ENCODE measurements around the gene UCN2.

DNA sequence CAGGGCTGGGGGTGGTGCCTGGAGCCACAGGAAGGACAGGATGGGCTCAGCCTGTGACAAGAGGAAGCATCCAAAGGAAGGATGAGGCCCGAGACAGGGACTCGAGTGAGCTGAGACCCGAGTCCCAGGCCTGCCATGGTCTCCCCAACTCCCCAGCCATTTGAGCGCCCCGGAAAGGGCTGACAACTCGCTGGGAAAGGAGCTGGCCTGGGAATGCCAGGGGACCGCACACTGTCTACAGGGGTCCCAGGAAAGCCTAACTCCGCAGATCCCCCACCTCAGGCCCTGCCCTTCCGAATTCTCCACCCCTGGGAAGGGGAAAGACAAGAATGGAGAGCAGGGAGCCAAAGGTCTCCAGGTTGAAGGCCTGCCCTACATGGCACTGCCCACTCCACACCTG is 38.6 kb downstream of the UCN2 start:
- TF ChIP-seq, protein P1, sequence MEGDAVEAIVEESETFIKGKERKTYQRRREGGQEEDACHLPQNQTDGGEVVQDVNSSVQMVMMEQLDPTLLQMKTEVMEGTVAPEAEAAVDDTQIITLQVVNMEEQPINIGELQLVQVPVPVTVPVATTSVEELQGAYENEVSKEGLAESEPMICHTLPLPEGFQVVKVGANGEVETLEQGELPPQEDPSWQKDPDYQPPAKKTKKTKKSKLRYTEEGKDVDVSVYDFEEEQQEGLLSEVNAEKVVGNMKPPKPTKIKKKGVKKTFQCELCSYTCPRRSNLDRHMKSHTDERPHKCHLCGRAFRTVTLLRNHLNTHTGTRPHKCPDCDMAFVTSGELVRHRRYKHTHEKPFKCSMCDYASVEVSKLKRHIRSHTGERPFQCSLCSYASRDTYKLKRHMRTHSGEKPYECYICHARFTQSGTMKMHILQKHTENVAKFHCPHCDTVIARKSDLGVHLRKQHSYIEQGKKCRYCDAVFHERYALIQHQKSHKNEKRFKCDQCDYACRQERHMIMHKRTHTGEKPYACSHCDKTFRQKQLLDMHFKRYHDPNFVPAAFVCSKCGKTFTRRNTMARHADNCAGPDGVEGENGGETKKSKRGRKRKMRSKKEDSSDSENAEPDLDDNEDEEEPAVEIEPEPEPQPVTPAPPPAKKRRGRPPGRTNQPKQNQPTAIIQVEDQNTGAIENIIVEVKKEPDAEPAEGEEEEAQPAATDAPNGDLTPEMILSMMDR (IDR thresholded peaks at IDR 0.05; ENCODE audit: low read depth, low read length, poor library complexity, severe bottlenecking) = no peak
- no peak for TF ChIP-seq EZH2phosphoT487 (IDR thresholded peaks at IDR 0.05; ENCODE audit: borderline replicate concordance, low read length)
